Hepatic stellate cell (primary cell): ENCODE measurements around the gene TBL3.
"Not testable (repeated sequence)": the region's sequence is repeated elsewhere in the genome, so short reads cannot be mapped to it uniquely, and the experiment has no call there.

Source experiments
- DNase-seq: peaks from one replicate; pipeline ENCODE4 v3.0.0; 2011; ENCODE audit warnings: low spot score

The TBL3 gene

DNA sequence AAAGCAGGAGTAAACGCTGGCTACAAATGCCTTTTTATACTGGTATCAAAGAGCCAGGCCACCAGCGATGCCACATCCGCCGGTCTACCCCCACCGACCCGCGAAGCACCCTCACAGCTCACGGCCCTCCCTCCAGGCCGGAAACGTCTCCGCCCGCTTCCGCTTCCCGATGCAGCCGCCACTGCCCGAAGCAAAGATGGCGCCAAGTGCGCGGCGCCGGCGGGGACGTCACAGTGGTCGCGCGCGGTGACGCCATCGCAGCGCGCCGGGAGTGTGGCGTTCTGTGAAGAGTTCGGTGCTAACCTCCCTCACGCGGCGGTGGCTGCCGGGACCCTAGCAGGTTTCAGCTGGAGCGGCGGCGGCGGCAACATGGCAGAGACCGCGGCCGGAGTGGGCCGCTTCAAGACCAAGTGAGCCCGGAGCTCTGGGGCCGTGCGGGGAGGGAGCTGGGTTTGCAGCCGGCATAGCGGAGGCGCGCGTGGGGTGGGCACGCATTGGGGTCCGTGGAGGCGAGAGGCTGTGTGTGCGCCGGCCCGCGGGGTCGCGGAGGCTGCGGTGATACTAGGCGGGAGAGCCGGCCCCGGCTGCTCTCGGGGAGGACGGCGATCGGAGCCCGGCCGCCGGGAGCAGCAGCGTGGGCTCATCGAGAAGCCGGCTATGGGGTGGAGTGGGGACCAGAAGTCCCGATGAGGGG lies at the start of gene TBL3:
Gene TBL3, plus strand, starts transcription at position 258 of the 694 bp plus-strand sequence. Its CDS starts 112 bp downstream, at position 370.
- peak; percentile 97 for DNase-seq

DNA sequence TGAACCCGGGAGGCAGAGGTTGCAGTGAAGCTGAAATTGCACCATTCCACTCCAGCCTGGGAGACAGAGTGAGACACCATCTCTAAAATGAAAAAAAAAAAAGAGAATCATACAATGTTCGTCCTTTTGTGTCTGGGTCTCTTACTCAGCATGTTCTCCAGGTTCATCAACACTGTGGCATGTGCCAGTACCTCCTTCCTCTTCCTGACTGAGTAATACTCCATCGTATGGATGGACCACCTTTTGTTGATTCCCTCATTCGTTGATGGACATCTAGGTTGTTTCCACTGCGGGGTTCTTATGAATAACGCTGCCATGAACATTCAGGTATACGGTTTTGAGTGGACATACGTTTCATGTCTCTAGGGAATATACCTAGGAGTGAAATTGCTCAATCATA lies 49.5 kb upstream of the TBL3 start:
- no peak for DNase-seq

DNA sequence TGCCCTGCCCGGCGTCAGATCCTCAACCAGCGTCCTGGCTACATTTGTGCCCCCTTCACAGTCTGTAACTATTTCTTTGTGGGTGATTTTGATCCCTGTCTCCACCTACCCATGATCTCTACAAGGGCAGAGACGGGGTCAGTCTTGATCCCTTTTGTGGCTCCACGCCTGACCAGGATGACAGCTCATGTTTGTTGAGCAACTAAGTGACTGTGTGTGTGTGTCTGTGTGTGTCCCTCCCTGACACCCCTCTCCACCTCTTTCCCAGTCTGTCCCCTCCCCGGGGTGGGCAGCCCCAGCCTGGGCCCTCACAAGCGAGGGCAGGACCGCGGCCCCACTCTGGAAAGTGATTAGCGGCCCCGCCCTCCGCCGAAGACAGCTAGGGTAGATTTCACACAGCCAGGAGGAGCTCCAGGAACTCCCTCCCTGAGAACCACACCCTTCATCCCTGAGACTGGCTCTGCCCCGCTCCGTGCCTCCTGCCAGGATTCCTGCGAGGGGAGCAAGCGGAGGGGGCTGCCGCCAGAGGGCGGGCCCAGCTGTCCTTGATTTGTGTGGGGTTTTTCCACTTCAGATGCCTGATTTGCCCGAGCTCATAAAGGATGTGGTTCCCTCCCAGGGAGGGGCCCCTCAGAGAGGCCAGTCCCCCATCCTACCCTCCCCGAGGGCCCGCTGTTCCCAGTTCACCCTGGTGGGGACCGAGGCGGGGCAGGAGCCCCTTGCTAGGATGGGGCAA lies 48.4 kb upstream of the TBL3 start:
- DNase-seq = no peak

DNA sequence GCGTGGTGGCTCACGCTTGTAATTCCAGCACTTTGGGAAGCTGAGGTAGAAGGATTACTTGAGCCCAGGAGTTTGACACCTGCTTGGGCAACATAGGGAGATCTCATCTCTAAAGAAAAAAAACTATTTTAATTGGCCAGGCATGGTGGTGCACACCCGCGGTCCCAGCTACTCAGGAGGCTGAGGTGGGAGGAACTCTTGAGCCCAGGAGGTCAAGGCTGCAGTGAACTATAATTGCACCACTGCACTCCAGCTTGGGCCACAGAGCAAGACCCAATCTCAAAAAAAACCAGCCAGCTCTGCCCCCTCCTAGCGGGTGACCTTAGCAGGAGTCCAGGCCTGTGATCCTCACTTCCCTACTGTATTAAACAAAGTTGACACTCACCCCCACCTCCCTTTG lies 47.8 kb upstream of the TBL3 start:
- no peak for DNase-seq

DNA sequence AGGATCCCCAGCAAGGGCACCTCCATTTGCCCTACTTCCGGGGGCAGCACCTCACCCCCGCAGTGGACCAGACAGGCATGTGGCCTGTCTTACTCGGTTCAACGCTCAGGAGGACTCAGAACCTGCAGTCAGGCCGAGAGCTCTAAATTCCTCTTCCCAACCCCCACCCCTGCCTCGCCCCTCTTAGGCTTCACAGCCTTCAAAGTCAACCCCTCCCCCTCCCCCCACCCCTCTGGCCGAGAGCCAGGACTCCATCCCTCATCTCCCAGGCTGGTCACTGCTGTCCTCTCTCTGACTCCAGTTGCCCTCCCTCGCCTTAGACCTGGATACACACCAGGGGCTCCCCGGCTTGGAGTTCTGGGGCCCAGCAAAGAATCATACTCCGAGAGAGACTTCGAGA lies 45.6 kb upstream of the TBL3 start:
- DNase-seq = no peak

DNA sequence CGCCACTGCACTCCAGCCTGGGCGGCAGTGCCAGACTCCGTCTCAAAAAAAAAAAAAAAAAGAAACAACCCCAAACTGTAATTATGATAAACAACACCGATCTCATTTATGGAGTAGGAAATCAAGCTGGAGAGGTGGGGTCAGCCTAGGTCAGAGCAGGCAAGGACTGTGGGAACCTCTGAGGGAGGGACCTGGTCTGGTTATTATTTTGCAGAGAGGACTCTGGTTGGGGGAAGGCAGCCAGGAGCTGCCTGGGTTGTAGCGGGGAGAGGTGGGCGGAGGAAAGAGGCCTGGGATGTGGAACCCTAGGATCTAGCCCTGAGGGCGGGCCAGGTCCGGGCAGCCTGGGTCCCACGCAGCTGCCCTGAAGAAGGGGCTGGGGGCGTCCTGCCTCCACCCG lies 42.7 kb upstream of the TBL3 start:
- DNase-seq = no peak

DNA sequence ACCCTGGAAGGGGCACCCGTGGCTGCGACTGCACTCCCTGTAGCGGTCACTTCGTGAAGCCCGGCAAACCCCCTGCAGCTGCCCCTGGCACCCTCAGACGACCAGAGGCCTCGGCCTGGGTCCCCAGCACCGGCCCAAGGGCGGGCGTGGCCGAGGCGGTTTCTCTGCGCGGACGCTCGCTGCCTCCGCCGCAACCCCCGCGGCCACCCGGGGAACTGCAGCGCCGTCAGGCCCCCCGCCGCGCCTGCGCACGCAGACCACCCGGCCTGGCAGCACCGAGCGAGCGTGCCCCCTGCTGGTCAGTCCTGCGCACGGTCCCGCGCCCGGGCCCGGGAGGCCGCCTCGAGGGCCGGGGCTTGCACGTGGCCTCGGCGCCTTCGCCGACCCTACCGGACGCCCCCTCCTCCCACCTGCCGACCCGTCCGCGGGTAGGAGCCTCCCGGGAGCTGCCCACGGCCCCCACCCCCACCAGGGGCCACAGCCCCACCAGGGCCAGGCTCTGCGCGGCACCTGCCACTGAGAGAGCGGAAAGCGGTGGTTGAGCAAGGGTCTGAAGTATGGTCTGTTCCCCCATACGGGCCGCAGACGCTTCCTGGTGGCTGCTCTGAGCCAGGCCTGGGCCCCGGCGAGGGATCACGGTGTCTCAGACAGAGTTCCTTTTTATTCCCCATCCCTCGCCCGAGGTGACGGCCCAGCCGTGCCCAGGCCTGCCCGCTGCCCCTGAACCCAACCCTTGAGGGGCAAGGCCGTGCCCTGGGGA lies 42.1 kb upstream of the TBL3 start:
- DNase-seq = peak; percentile 97

DNA sequence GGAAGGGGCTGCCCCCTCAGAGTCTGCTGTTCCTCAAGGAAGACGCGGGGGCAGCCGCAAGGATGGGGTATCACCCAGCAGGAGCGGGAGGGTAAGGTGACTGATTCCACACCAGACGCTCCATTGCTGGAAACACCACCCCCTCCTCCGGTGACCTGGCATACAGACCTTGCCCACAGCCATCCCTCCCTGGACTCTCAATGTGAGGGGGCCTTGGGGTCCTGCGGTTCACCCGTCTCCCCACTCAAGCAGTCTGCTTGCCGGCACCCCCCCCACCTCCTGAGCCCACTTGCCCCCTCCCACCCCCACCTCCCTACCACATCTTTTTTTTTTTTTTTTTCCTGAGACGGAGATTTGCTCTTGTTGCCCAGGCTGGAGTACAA lies 41.5 kb upstream of the TBL3 start:
- DNase-seq = no peak

DNA sequence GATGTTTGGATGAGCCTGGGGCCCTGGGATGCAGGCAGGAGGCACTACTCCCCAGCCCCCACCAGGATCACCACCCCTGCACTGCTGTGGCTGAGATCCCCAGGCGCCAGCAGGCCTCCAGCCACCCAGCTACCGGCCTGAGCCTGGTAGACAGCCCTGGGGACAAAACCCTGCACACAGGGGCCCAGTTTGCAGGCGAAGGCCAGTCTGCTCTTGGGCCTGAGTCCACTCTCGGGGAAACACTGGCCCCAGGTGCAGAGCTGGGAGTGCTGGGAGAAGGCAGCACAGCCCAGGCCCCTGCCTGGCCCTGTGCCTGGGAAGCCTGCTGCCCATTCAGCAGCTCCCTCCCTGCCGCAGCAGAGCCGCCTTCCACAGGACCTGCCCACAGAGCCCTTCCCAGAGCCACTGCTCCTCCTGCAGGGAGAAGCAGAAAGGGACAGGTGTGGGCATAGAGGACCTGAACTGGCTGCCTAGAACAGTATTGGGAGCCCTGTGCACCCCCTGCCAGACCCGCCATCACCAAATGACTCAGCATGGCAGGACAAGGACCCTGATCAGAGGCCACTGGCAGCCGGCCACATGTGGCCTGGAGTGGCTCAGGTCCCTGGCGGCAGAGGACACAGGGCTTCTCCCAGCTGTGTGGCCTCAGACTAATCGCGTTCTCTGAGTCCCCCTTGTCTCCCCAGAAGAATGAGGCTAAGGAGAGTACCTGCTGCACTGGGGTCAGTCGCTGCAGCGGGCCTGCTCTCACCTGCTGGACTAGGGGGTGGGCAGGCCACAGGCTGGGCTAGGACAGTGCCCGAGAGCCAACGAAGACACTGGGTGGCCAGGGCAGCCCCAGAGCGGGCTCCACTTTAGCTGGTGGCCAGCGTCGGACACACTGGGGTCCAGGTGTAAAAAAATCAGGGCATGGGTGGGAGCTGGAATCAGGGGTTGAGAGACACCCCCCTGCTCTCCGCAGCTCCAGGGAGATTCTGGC lies 39.5 kb upstream of the TBL3 start:
- DNase-seq = no peak

DNA sequence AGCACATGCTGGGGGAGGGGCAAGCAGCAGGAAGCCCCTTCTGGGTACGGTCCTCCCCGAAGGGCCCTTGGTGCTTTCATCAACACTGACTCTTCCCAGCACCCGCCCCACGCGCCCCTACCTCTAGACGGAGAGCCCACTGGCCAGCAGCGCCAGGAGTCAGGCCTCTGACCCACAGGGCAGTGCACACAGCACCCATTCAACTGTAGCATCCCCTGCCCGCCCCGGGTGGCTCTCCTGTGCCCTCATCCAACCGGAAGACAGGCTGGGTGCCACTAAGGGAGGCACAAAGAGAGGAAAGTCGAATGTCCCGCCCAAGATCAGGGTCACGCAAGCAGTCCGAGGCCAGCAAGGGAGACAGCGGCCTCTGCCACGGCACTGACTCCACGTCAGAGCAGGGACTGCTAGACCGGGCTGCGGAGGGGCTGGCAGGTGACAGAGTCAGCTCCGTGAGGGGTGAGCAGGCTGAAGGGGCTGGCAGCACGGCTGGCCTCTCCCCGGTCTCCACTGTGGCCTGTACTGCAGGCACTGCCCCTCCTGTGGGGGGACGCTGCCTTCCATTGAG lies 38.7 kb upstream of the TBL3 start:
- no peak for DNase-seq

DNA sequence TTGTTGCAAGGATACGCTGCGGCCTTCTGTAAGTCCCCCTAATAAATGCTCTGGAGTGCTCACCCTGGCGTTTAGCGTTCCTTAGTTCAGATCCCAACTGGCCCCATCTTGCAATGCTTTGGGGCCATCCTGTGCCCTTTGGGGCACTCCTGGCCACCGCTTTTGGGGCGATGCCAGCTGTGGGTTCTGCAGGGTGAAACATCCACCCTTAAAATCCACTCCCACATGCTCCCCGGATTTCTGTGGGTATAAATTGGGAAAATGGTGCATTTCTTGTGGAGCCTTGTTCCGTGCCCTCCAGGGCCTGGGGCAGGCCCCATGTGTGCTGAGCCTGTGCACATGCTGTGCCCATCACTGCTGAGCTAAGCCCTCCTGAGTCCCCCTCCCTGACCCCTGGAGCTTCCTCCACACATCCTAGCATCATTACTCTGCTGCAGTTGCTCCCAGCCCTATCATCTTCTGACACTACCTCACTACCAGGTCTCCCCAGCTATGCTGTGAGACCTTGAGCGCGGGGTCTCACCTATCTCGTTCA lies 34.8 kb upstream of the TBL3 start:
- no peak for DNase-seq

DNA sequence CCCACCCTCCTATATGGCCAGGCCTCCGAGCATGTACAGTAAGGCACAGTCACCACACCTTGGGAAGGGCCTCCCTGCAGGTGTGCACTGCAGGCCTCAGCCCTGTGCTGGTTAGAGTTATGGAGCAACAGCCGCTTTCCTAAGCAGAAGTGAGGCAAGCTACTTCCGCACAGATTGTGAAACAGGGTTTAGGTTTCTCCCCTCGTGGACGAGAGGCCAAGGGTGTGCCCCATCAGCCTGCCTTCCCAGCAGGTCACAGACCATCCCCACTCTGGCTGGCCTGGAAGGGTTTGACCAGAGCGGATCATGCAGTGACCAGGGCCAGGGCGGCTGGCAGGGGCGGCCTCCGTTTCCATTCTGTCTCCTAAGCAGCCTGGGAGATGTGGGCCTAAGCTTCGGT lies 33.5 kb upstream of the TBL3 start:
- DNase-seq = no peak

DNA sequence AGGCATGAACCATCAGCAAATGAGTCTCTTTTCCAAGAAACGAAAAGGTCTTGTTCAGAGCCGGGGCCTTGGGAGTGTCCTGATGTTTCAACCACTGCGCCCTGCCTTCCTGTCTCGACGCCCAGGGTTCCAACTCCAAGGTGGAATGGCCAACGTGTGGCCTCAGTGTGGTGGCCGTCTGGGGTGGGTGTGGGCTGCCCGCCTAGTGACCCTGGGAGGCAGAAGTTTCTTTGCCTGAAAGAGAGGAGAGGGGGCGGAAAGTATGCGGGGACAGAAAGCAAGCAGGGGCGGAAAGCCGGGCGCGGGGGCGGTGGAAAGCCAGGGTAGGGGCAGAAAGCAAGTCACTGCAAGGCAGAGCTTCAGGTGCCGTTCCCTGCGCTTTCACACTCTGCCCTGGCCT lies 32.9 kb upstream of the TBL3 start:
- no peak for DNase-seq

DNA sequence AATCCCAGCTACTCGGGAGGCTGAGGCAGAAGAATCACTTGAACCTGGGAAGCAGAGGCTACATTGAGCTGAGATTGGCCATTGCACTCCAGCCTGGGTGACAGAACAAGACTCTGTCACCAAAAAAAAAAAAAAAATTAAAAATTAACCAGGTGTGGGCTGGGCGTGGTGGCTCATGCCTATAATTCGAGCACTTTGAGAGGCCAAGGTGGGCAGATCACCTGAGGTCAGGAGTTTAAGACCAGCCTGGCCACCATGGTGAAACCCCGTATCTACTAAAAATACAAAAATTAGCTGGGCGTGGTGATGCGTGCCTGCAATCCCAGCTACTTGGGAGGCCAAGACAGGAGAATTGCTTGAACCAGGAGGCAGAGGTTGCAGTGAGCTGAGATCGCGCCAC lies 32.0 kb upstream of the TBL3 start:
- not testable (repeated sequence) for DNase-seq

DNA sequence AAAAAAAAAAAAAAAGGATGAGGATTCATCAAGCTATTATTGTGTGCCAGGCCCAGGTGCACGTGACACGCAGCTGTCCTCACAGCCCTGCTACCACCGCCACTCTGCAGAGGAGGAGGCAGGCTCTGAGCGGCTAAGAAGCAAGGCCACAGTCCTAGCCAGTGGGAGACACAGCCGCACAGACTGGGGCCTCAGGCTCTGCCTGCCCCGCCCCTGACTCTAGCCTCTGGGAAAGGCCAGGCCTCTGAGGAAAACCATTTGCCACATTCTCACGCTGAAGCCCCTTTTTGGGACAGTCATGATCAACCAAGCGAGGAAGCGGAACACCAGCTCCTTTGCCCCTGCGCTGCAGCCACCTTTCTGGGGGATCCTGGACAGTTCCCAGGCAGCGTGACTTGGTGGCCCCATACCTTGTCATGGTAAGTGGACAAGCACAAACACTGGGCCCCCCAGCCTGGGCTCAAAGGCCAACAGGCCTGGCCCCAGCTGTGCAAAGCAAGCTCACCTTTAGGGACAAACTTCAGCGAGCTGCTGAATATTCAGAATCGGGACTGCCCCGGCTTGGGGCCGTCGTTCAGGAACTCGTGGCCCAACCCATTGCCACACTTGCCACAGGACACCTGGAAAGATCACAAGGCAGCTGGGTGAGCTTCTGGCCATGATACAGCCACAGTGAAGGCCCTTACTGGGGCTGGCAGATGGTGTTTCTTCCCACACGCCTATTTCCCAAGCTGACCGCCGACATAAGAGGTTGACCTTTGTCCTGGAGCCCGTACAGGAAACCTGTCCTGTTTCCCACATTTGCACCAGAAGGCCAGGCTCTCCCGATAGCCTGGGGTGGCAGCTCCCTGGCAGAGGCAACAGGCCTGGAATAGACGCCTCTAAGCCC lies 31.3 kb upstream of the TBL3 start:
- no peak for DNase-seq

DNA sequence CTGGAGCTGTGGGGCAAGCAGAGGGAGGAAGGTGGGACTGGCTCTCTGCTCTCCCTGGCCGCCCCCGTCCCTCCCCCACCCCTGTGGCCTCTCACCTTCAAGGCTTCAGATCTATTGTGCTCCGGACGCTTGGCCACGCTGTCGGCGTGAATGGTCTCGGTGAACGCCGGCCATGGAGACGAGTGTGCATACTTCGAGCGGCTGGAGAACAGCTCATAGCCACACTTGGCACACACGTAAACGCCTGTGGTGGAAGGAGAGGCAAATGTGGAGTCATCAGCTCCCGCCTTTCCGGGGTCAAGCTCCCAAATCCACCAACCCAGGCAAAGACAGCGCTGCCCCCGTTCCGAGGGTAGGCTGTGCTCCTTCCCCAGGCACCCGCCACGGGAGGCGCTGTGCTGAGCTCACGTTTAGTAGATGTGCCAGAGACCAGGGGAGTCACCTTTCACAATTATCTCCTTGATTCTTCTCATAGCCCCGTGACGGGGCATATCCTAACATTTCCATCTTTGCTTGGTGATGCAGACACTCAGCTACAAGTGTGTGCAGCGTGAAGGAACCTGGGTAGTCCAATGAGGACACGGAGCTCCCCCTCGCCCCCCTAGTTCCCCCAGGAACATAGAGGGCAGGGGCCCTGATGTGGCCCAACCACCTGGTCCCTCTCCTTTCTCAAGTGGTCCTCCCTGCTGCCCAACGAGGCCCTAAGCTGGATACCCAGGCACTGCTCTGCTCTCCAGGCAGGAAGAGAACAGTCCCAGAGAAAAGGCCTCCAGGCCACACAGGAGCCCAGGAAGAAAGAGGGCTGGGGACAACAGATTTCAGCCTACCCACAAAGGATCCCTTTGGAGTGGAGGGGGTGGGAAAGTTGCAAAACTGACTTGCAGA lies 30.4 kb upstream of the TBL3 start:
- no peak for DNase-seq

DNA sequence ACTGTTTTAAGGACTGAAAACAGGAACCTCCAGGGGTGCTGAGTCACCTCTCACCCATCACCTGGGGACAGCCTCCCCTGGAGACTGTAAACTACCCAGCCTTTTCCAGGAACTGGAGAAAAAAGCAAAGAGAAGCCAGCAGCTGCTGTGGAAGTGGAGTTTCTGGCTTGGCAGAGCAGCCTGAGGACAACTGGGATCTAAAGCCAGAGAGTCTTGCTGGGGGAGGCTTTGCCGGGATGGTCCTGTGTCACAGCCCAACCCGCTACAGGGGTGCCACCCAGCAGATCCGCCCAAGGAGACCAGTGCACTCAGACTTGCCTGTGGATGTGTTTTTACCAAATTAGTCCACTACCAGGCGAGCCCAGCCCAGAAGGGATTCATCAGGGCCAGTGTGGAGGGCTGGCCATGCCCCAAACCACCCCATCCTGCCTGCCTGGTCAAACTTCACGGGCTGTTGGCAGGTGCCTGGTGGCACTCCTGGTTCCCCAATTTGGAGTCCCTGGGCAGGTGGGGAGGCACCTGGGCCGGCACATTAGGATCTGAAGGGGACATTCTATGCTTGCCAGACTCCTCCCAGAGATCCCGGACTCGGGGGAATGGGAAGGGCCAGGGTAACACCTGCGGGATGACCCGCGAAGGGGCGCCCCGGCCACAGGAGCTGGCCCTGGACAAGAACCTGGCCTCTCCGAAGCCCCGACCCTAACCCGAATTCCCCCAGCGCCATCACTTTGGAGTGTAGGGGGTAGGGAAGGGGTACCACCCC lies 29.6 kb upstream of the TBL3 start:
- peak; percentile 45 for DNase-seq
